Fibroblast of lung (primary cell): ENCODE results near the gene TCHP. TPM values are rescaled to one million over a fixed set of nuclear protein-coding genes. Genes with fewer than 3 reads are reported as not detected.

ENCODE experiments used
- DNase-seq, 2 donors: peaks; one replicate each; pipeline versions ENCODE4 v3.0.0 to v3.0.0-alpha.2; 2010; ENCODE audit warnings: low read depth in 2 of 2
- H2AFZ ChIP-seq: 2 replicates; pipeline ENCODE4 v1.5.1; 2012; ENCODE audit warnings: low read length, control low read depth, inconsistent platforms
- H3K27ac ChIP-seq: 2 replicates; pipeline ENCODE4 v1.5.1; 2011; ENCODE audit warnings: low read length, control low read depth; ENCODE audit not compliant: insufficient read depth
- H3K27me3 ChIP-seq: 2 replicates; pipeline ENCODE4 v1.5.1; 2011; ENCODE audit warnings: mild to moderate bottlenecking, low read length; ENCODE audit not compliant: control insufficient read depth, insufficient read depth
- H3K36me3 ChIP-seq: 2 replicates; pipeline ENCODE4 v1.5.1; 2011; ENCODE audit warnings: low read length; ENCODE audit not compliant: control insufficient read depth, insufficient read depth
- H3K4me1 ChIP-seq: 2 replicates; pipeline ENCODE4 v1.5.1; 2011; ENCODE audit warnings: low read length; ENCODE audit not compliant: control insufficient read depth, insufficient read depth; ENCODE audit errors: extremely low read depth
- H3K4me2 ChIP-seq: 2 replicates; pipeline ENCODE4 v1.5.1; 2011; ENCODE audit warnings: low read length, control low read depth; ENCODE audit not compliant: insufficient read depth; ENCODE audit errors: extremely low read depth
- H3K4me3 ChIP-seq, 4 experiments: fragments of 200-600 bp in 1 of 4; sonication (generic) in 1 of 4; replicated peaks in 1 of 4; 2 replicates each; pipeline ENCODE4 v1.5.1; 2011 to 2016; ENCODE audit warnings: low read length in 4 of 4, low read depth in 3 of 4, mild to moderate bottlenecking in 3 of 4, control low read depth in 2 of 4, inconsistent platforms in 1 of 4, mixed read lengths in 1 of 4; ENCODE audit not compliant: insufficient read depth in 1 of 4; ENCODE audit errors: control extremely low read depth in 1 of 4
- H3K79me2 ChIP-seq: 2 replicates; pipeline ENCODE4 v1.5.1; 2012; ENCODE audit warnings: mild to moderate bottlenecking, low read length, inconsistent platforms; ENCODE audit not compliant: control insufficient read depth, insufficient read depth
- H3K9ac ChIP-seq: 2 replicates; pipeline ENCODE4 v1.5.1; 2011; ENCODE audit warnings: mild to moderate bottlenecking, low read length, control low read depth; ENCODE audit not compliant: insufficient read depth
- H3K9me3 ChIP-seq: 2 replicates; pipeline ENCODE4 v1.5.1; 2012; ENCODE audit warnings: low read depth, low read length; ENCODE audit not compliant: control insufficient read depth, insufficient read depth
- H4K20me1 ChIP-seq: 2 replicates; pipeline ENCODE4 v1.5.1; 2011; ENCODE audit warnings: low read length; ENCODE audit not compliant: control insufficient read depth, insufficient read depth; ENCODE audit errors: extremely low read depth
- CTCF ChIP-seq, 2 donors: IDR thresholded peaks in 1 of 2; conservative IDR thresholded peaks in 1 of 2; 1 replicate in 1 of 2; 2 replicates in 1 of 2; pipeline ENCODE4 v1.5.1; 2011 to 2012; ENCODE audit warnings: low read length in 2 of 2, control low read depth in 1 of 2, inconsistent platforms in 1 of 2, low read depth in 1 of 2, mild to moderate bottlenecking in 1 of 2
- EZH2 ChIP-seq: IDR thresholded peaks from 2 replicates; pipeline ENCODE4 v1.5.1; 2012; ENCODE audit warnings: low read length, control low read depth, mild to moderate bottlenecking; ENCODE audit errors: missing control alignments
- polyA plus RNA-seq, 2 donors: library from polyadenylated mRNA; depleted of rRNA in 1 of 2; stranded (reverse) in 1 of 2; unstranded in 1 of 2; fragments of >200 nt; gene quantifications; 2 replicates each; pipeline ENCODE4 v1.2.1, GENCODE V29; 2011 to 2012; ENCODE audit warnings: missing spikeins in 1 of 2
- total RNA-seq: library from RNA; depleted of rRNA; stranded (reverse); fragments of >200 nt; gene quantifications from 2 replicates; pipeline ENCODE4 v1.2.1, GENCODE V29; 2014

Gene TCHP
- total and polyA plus RNA-seq, 2 donors (not counting 1 experiment from before 2014, with no cell fraction given), result 9.4 to 10.3 TPM

GRCh38 chr12:109892165-109892715, 7.8 kb upstream of the TCHP start:
- Histone ChIP-seq H3K36me3 (no peaks in the 10 kb centered on the region), H4K20me1 (no peaks in the 10 kb centered on the region), H3K9ac (no peak overlapping the region), H3K4me1 (peaks cover 16% of the 10 kb centered on the region), H3K4me2 (no peak overlapping the region), H2AFZ (no peak overlapping the region), H3K4me3 (no peak overlapping the region), H3K27ac (no peak overlapping the region), H3K9me3 (no peaks in the 10 kb centered on the region), H3K79me2 (no peaks in the 10 kb centered on the region), H3K27me3 (no peaks in the 10 kb centered on the region)
- no peak for TF ChIP-seq CTCF (conservative IDR thresholded peaks at IDR 0.05 in 1 of 2, IDR thresholded peaks at IDR 0.05 in 1 of 2; ENCODE audit: low read depth in 1 of 2, low read length in 2 of 2)
- no peak for TF ChIP-seq EZH2
- DNase-seq, result no peak

- H4K20me1 ChIP-seq, result no peaks in the 10 kb centered on the region
- no peaks in the 10 kb centered on the region for H3K79me2 ChIP-seq
Observed at GRCh38 chr12:109892748-109893147, 7.3 kb upstream of the TCHP start.

More at GRCh38 chr12:109892748-109893147, 7.3 kb upstream of the TCHP start:
- H3K4me1 ChIP-seq, result peaks cover 14% of the 10 kb centered on the region
- no peaks in the 10 kb centered on the region for H3K9me3 ChIP-seq
- H3K9ac ChIP-seq, result no peak overlapping the region
- no peak for TF ChIP-seq CTCF (conservative IDR thresholded peaks at IDR 0.05 in 1 of 2, IDR thresholded peaks at IDR 0.05 in 1 of 2; ENCODE audit: low read depth in 1 of 2, low read length in 2 of 2)
- no peak for TF ChIP-seq EZH2
- no peak overlapping the region for H2AFZ ChIP-seq
- DNase-seq, result no peak
- no peak overlapping the region for H3K4me2 ChIP-seq
- no peaks in the 10 kb centered on the region for H3K36me3 ChIP-seq
- H3K27ac ChIP-seq, result no peak overlapping the region
- H3K27me3 ChIP-seq, result no peaks in the 10 kb centered on the region
- no peak overlapping the region for H3K4me3 ChIP-seq
